GM18526 (cell line): ENCODE results near the gene RUNX1.

ENCODE experiments used
- POLR2A ChIP-seq: IDR thresholded peaks from 3 replicates; pipeline ENCODE4 v1.6.1; 2011; ENCODE audit not compliant: insufficient read length; ENCODE audit errors: extremely low read depth

The RUNX1 gene

GRCh38 chr21:34838956-34839820, 209.9 kb downstream of the RUNX1 start:
- no peak for TF ChIP-seq POLR2A

- TF ChIP-seq POLR2A, result no peak
Measured at GRCh38 chr21:34836933-34837505, 212.1 kb downstream of the RUNX1 start.

GRCh38 chr21:34836103-34836932, 212.8 kb downstream of the RUNX1 start:
- TF ChIP-seq POLR2A, result no peak

- no peak for TF ChIP-seq POLR2A
Measured at GRCh38 chr21:34835526-34835925, 213.6 kb downstream of the RUNX1 start.

- no peak for TF ChIP-seq POLR2A
Measured at GRCh38 chr21:34834852-34835501, 214.1 kb downstream of the RUNX1 start.

- TF ChIP-seq POLR2A, result no peak
Measured at GRCh38 chr21:34834290-34834689, 214.8 kb downstream of the RUNX1 start.

GRCh38 chr21:34833465-34833864, 215.6 kb downstream of the RUNX1 start:
- no peak for TF ChIP-seq POLR2A

GRCh38 chr21:34830386-34831170, 218.5 kb downstream of the RUNX1 start:
- no peak for TF ChIP-seq POLR2A

GRCh38 chr21:34827445-34828235, 221.5 kb downstream of the RUNX1 start:
- no peak for TF ChIP-seq POLR2A

GRCh38 chr21:34826836-34827235, 222.3 kb downstream of the RUNX1 start:
- TF ChIP-seq POLR2A, result no peak

- TF ChIP-seq POLR2A, result no peak
Measured at GRCh38 chr21:34825948-34826548, 223.1 kb downstream of the RUNX1 start.

- TF ChIP-seq POLR2A, result no peak
Measured at GRCh38 chr21:34825101-34825500, 224.0 kb downstream of the RUNX1 start.

- TF ChIP-seq POLR2A, result no peak
Measured at GRCh38 chr21:34824314-34824713, 224.8 kb downstream of the RUNX1 start.
